Nephron progenitor cell (in vitro differentiated cells): Measurements from ENCODE around the gene POLK.
"Not testable (repeated sequence)": the region's sequence is repeated elsewhere in the genome, so short reads cannot be mapped to it uniquely, and the experiment has no call there.

Source experiments
- DNase-seq: peaks from one replicate; pipeline ENCODE4 v3.0.0; 2021
- H3K27ac Mint-ChIP-seq: 2 replicates; pipeline ENCODE4 v1.8.0; 2021; ENCODE audit warnings: mild to moderate bottlenecking, moderate library complexity, mixed read lengths
- H3K27me3 Mint-ChIP-seq: 2 replicates; pipeline ENCODE4 v1.8.0; 2021; ENCODE audit warnings: mild to moderate bottlenecking, low read depth, mixed read lengths; ENCODE audit not compliant: poor library complexity
- H3K36me3 Mint-ChIP-seq: 2 replicates; pipeline ENCODE4 v1.8.0; 2021; ENCODE audit warnings: low read depth, mixed read lengths
- H3K4me1 Mint-ChIP-seq: 2 replicates; pipeline ENCODE4 v1.8.0; 2021; ENCODE audit warnings: mixed read lengths
- H3K4me3 Mint-ChIP-seq: 2 replicates; pipeline ENCODE4 v1.8.0; 2021; ENCODE audit warnings: mild to moderate bottlenecking, moderate library complexity, mixed read lengths
- H3K9me3 Mint-ChIP-seq: 2 replicates; pipeline ENCODE4 v1.8.0; 2021; ENCODE audit warnings: mild to moderate bottlenecking, moderate library complexity, mixed read lengths
- TF ChIP-seq, protein P1 (sequence below): fragments of 200-600 bp; sonication (generic); IDR thresholded peaks from 2 replicates; pipeline ENCODE4 v1.5.0; 2021; ENCODE audit warnings: antibody characterized with exemption

The POLK gene

DNA sequence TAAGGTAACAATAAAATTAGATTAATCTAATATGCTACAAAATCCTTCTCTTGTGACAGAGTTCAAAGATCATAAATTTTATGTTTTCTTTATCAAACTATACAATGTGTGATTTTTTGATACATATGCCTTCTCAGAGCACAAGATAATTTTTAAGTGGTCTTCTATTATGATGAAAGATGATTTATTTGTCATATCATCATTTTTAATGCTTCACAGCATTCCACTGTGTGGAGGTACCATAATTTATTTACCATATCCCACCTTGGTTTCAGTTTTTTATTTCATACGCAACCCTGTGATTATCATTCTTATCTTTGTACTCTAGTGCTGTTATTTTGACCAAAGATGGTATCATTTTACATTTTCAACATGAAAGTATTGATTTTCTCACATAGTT, 41.7 kb downstream of the POLK start:
- DNase-seq: no peak
- Mint-ChIP-seq H3K27me3 (no peaks in the 10 kb centered on the region), H3K4me3 (no peak overlapping the region), H3K36me3 (peaks cover 67% of the 10 kb centered on the region), H3K27ac (no peak overlapping the region), H3K9me3 (peaks cover 6% of the 10 kb centered on the region), H3K4me1 (no peaks in the 10 kb centered on the region)
- TF ChIP-seq, protein P1, sequence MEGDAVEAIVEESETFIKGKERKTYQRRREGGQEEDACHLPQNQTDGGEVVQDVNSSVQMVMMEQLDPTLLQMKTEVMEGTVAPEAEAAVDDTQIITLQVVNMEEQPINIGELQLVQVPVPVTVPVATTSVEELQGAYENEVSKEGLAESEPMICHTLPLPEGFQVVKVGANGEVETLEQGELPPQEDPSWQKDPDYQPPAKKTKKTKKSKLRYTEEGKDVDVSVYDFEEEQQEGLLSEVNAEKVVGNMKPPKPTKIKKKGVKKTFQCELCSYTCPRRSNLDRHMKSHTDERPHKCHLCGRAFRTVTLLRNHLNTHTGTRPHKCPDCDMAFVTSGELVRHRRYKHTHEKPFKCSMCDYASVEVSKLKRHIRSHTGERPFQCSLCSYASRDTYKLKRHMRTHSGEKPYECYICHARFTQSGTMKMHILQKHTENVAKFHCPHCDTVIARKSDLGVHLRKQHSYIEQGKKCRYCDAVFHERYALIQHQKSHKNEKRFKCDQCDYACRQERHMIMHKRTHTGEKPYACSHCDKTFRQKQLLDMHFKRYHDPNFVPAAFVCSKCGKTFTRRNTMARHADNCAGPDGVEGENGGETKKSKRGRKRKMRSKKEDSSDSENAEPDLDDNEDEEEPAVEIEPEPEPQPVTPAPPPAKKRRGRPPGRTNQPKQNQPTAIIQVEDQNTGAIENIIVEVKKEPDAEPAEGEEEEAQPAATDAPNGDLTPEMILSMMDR: no peak

DNA sequence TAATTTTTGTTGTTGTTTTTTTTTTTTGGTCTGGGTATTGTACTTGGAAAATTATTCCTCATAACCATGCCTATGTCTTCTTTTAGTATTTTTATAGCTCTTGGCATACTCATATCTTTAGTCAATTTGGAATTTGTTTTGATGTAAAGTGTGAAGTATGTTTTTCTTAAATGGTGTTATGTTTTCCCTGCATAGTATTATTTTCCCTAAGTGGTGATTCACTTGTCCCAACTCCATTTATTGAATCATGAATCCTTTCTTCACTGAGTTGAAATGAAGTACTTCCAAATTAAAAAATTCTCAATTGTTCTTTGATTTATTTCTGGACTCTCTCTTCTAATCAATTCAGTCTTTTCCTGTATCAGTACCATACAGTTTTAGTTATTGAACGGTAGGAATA, 46.5 kb downstream of the POLK start:
- peaks cover 76% of the 10 kb centered on the region for H3K36me3 Mint-ChIP-seq
- no peak overlapping the region for H3K4me3 Mint-ChIP-seq

DNA sequence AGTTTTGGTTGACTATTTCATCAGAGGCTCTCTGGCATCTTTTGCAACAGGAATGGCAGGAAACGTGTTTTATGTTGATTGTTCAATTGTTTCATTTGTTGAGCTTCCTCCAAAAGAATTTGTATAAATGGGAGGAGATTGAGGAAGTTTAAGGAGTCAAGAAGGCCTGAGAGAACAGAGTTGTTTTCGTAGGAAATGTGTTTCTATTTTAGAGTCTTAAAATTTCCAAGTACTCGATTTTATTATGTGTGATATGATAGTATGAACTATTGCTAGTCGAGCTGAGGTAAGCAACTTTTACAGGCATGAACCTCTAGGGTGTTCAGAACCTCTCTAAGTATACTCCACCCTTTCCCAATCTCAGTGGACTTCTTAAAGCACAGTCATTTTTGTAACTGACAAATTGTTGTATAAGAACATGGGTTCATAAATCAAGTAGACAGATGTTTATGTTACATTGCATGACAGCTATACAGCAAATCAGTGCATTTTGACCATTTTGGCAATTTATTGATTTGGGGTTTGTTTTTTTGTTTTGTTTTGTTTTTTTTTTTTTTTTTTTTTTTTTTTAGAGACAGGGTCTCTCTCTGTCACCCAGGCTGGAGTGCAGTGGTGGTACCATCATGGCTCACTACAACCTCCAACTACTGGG, 47.4 kb downstream of the POLK start:
- Mint-ChIP-seq H3K4me3 (no peak overlapping the region), H3K27me3 (no peaks in the 10 kb centered on the region), H3K27ac (no peak overlapping the region), H3K9me3 (peaks cover 41% of the 10 kb centered on the region), H3K36me3 (peaks cover 83% of the 10 kb centered on the region), H3K4me1 (no peaks in the 10 kb centered on the region)
- DNase-seq: no peak
- TF ChIP-seq, protein P1: no peak

More for the DNA sequence above, 46.5 kb downstream of the POLK start:
- Mint-ChIP-seq H3K27ac (no peak overlapping the region), H3K27me3 (no peaks in the 10 kb centered on the region), H3K4me1 (no peaks in the 10 kb centered on the region), H3K9me3 (peaks cover 32% of the 10 kb centered on the region)
- no peak for DNase-seq
- TF ChIP-seq, protein P1: no peak

DNA sequence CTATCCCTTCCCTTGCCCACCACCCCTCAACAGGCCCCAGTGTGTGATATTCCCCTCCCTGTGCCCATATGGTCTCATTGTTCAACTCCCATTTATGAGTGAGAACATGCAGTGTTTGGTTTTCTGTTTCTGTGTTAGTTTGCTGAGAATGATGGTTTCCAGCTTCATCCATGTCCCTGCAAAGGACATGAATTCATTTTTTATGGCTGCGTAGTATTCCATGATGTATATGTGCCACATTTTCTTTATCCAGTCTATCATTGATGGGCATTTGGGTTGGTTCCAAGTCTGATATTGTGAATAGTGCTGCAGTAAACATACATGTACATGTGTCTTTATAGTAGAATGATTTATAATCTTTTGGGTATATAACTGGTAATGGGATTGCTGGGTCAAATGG, 49.0 kb downstream of the POLK start:
- H3K36me3 Mint-ChIP-seq: peaks cover 88% of the 10 kb centered on the region
- not testable (repeated sequence) for DNase-seq, H3K4me3 Mint-ChIP-seq, H3K4me1 Mint-ChIP-seq, H3K27ac Mint-ChIP-seq, H3K27me3 Mint-ChIP-seq
- H3K9me3 Mint-ChIP-seq: peaks cover 54% of the 10 kb centered on the region

DNA sequence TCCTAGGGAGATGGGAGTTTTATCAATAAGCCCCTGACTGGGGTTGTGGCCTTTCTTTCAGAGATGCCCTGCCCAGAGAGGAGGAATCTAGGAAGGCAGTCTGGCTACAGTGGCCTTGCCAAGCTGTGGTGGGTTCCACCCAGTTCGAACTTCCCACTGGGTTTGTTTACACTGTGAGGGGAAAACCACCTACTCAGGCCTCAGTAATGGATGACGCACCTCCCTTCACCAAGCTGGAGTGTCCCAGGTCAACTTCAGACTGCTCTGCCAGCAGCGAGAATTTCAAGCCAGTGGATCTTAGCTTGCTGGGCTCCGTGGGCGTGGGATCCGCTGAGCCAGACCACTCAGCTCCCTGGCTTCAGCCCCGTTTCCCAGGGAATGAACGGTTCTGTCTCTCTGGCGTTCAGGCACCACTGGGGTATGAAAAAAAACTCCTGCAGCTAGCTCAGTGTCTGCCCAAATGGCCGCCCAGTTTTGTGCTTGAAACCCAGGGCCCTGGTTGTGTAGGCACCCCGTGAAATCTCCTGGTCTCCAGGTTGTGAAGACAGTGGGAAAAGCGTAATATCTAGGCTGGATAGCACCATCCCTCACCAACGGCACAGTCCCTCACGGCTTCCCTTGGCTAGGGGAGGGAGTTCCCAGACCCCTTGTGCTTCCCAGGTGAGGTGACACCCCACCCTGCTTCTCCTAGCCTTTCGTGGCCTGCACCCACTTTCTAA, 54.5 kb downstream of the POLK start:
- H3K4me3 Mint-ChIP-seq, DNase-seq, H3K27me3 Mint-ChIP-seq, H3K4me1 Mint-ChIP-seq: not testable (repeated sequence)
- Mint-ChIP-seq H3K9me3 (peaks cover 43% of the 10 kb centered on the region), H3K27ac (peak overlapping the region; percentile 46), H3K36me3 (peaks cover 66% of the 10 kb centered on the region)

DNA sequence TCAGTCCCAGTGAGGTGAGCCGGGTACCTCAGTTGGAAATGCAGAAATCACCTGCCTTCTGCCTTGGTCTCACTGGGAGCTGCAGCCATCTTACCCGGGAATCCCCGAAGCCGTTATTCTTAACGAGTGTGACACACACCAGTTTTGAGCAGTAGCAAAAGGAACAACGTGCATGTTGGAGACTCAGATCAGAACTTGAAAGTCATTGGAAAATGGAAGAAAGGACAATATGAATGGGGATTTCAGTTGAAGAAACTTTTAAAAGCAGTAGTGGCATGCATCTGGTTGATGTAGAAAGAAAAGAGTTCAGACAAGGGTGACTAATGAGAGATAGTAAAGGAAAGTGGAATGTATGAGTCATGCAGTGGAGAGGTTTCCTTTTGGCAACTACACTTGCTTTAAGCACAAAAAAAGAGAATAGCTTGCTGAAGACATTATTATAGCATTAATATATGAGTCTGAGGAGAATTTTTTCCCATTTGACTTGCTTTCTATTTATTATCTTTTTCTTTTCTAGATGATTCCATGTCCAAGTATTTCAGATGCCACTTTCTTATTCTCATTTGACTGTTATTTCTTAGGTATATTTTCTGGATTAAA, 55.1 kb downstream of the POLK start:
- TF ChIP-seq, protein P1: no peak
- H3K4me3 Mint-ChIP-seq: no peak overlapping the region
- H3K4me1 Mint-ChIP-seq: peaks cover 6% of the 10 kb centered on the region
- peak overlapping the region; percentile 46 for H3K27ac Mint-ChIP-seq
- peaks cover 37% of the 10 kb centered on the region for H3K9me3 Mint-ChIP-seq
- no peak for DNase-seq
- H3K36me3 Mint-ChIP-seq: peaks cover 60% of the 10 kb centered on the region
- H3K27me3 Mint-ChIP-seq: peaks cover 5% of the 10 kb centered on the region
